Smooth muscle cell (in vitro differentiated cells): ENCODE data around the gene GPSM3. TPM values are rescaled to one million over a fixed set of nuclear protein-coding genes. Genes with fewer than 3 reads are reported as not detected.
"Not testable (repeated sequence)": the region's sequence is repeated elsewhere in the genome, so short reads cannot be mapped to it uniquely, and the experiment has no call there.

Source experiments
- DNase-seq: peaks from one replicate; lab custom pipeline; 2025; ENCODE audit not compliant: unreplicated experiment; lab: John Stamatoyannopoulos, UW
- H2AFZ ChIP-seq: fragments of 200-600 bp; sonication (generic); 2 replicates; pipeline ENCODE4 v1.6.0; 2016; ENCODE audit warnings: antibody characterized with exemption, low read depth, mild to moderate bottlenecking
- H3F3A ChIP-seq: fragments of 200-600 bp; sonication (generic); 2 replicates; pipeline ENCODE4 v1.6.0; 2017; ENCODE audit warnings: antibody characterized with exemption, low read depth
- H3K27ac ChIP-seq: fragments of 200-600 bp; sonication (generic); 2 replicates; pipeline ENCODE4 v1.5.1; 2016; ENCODE audit warnings: low read depth, mild to moderate bottlenecking
- H3K27me3 ChIP-seq: fragments of 200-600 bp; sonication (generic); 2 replicates; pipeline ENCODE4 v1.6.1; 2016; ENCODE audit warnings: low read depth, mild to moderate bottlenecking
- H3K36me3 ChIP-seq: fragments of 200-600 bp; sonication (generic); 2 replicates; pipeline ENCODE4 v1.5.1; 2016; ENCODE audit warnings: low read depth
- H3K4me1 ChIP-seq: fragments of 200-600 bp; sonication (generic); 2 replicates; pipeline ENCODE4 v1.5.1; 2016; ENCODE audit warnings: low read depth
- H3K4me2 ChIP-seq: fragments of 200-600 bp; sonication (generic); 2 replicates; pipeline ENCODE4 v1.6.0; 2016; ENCODE audit warnings: mild to moderate bottlenecking
- H3K4me3 ChIP-seq: fragments of 200-600 bp; sonication (generic); 2 replicates; pipeline ENCODE4 v1.5.1; 2016; ENCODE audit warnings: mild to moderate bottlenecking
- H3K79me2 ChIP-seq: fragments of 200-600 bp; sonication (generic); 2 replicates; pipeline ENCODE4 v1.6.0; 2016; ENCODE audit warnings: low read depth, mild to moderate bottlenecking
- H3K9ac ChIP-seq: fragments of 200-600 bp; sonication (generic); 2 replicates; pipeline ENCODE4 v1.6.0; 2016; ENCODE audit warnings: low read depth
- H3K9me3 ChIP-seq: fragments of 200-600 bp; sonication (generic); replicated peaks from 2 replicates; pipeline ENCODE4 v1.5.1; 2016; ENCODE audit warnings: low read depth
- H4K20me1 ChIP-seq: fragments of 200-600 bp; sonication (generic); 2 replicates; pipeline ENCODE4 v1.6.0; 2016; ENCODE audit warnings: low read depth
- WGBS: methylation state at CpG from one replicate; pipeline ENCODE4 v1.1.7; 2016; ENCODE audit warnings: low lambda C conversion rate; 5-methylcytosine and 5-hydroxymethylcytosine counted together
- polyA plus RNA-seq: library from polyadenylated mRNA; unstranded; fragments of >200 nt; fragmentation: Nextera tagmentation; extraction: Ambion mirVana; gene quantifications from 2 replicates; pipeline ENCODE4 v1.2.1, GENCODE V29; 2016
- total RNA-seq: library from RNA; depleted of rRNA; stranded (reverse); fragments of >200 nt; gene quantifications from 2 replicates; pipeline ENCODE4 v1.2.3, GENCODE V29; 2014
- TF ChIP-seq, protein P1 (sequence below): fragments of 200-600 bp; sonication (generic); IDR thresholded peaks from 2 replicates; pipeline ENCODE4 v1.5.1; 2017; ENCODE audit warnings: borderline replicate concordance, mild to moderate bottlenecking, antibody characterized with exemption; ENCODE audit not compliant: insufficient read depth, poor library complexity, severe bottlenecking

Gene GPSM3
- total and polyA plus RNA-seq, 2 experiments from 2014 or later: 5.3 to 15.6 TPM

DNA sequence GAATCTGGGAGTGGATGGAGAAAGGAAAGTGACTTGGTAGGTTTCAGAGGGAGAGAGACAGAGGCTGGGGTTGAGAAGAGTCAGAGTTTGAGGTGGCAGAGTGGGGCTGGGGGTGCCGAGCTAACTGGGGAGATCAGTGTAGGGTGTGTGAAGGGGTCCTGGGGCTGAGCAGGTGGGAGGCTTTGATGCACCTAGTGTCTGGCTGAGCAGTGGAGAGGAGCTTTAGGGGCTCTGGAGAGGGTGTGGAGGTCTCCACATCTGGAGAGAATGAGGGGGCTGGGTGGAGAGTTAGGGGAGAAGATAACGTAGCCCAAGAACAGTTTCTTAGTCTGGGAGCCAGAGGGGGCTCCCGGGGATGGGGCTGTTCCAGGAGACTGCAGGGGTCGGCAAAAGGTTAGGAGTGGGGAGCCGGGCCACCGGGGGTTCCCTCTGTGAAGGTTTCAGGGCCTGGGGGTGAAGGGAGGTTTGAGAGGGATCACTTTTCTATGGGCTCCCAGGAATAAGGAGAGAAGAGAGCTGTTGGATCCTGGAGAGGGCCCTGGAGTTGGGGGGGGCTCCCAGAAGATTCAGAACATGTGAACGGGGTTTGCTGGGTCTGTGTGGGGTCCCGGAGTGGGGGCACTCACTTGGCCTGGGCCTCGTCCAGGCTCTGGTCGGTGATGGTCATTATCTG lies 3.2 kb downstream of the GPSM3 start:
- H3K27me3 ChIP-seq: no peaks in the 10 kb centered on the region
- no peaks in the 10 kb centered on the region for H3K9me3 ChIP-seq
- no peaks in the 10 kb centered on the region for H3K36me3 ChIP-seq
- peak overlapping the region; percentile 96 for H3K27ac ChIP-seq
- peak overlapping the region; percentile 96 for H3K4me2 ChIP-seq
- peak overlapping the region; percentile 92 for H3K9ac ChIP-seq
- DNase-seq: no peak
- no peak overlapping the region for H2AFZ ChIP-seq
- peaks cover 38% of the 10 kb centered on the region for H3K4me1 ChIP-seq
- H3K79me2 ChIP-seq: peaks cover 17% of the 10 kb centered on the region
- H4K20me1 ChIP-seq: no peaks in the 10 kb centered on the region
- 15% methylated on average over 9 of the region's 10 CpGs for WGBS
- TF ChIP-seq, protein P1, sequence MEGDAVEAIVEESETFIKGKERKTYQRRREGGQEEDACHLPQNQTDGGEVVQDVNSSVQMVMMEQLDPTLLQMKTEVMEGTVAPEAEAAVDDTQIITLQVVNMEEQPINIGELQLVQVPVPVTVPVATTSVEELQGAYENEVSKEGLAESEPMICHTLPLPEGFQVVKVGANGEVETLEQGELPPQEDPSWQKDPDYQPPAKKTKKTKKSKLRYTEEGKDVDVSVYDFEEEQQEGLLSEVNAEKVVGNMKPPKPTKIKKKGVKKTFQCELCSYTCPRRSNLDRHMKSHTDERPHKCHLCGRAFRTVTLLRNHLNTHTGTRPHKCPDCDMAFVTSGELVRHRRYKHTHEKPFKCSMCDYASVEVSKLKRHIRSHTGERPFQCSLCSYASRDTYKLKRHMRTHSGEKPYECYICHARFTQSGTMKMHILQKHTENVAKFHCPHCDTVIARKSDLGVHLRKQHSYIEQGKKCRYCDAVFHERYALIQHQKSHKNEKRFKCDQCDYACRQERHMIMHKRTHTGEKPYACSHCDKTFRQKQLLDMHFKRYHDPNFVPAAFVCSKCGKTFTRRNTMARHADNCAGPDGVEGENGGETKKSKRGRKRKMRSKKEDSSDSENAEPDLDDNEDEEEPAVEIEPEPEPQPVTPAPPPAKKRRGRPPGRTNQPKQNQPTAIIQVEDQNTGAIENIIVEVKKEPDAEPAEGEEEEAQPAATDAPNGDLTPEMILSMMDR: no peak
- peak overlapping the region; percentile 86 for H3K4me3 ChIP-seq
- peaks cover 27% of the 10 kb centered on the region for H3F3A ChIP-seq

DNA sequence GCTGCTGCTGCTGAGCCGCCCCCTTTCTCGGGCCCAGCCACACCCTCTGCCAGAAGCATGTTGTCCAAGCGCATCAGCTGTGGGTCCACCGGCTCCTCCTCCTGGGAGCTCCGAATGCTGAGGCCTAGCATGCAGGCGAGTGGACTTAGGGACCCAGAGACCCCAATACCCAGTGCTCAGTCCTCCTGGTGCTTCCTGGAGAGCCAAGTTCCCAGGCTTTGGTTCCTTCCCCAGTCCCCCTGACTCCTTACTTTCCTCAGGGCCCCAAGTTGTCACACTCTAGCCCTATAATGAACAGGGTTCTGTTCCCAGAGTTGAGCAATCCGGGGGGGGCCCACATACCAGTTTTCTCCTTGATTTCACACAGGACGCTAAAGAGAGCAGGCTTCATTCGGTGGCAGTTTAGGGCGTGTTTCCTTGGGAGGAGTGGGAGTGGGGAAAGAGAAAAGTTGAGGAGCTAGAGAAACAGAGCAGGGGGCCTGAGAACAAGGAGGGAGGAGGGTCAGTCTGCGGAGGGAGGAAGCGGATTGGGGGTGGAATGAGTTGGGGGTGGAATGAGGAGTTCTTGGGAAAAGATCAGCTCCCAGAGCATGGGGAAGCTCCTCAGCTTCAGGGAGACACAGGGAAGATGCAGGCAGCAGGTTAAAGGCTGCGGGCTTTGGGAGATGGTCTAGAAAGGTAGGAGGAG lies 3.9 kb downstream of the GPSM3 start:
- Histone ChIP-seq H3K9me3 (no peaks in the 10 kb centered on the region), H3K36me3 (no peaks in the 10 kb centered on the region), H4K20me1 (no peaks in the 10 kb centered on the region), H3F3A (peaks cover 20% of the 10 kb centered on the region), H3K4me1 (peaks cover 38% of the 10 kb centered on the region), H3K27me3 (no peaks in the 10 kb centered on the region), H3K79me2 (peaks cover 17% of the 10 kb centered on the region), H3K27ac (peak overlapping the region; percentile 96), H2AFZ (no peak overlapping the region), H3K4me3 (peak overlapping the region; percentile 86), H3K9ac (peak overlapping the region; percentile 92), H3K4me2 (peak overlapping the region; percentile 96)
- 29% methylated on average over 12 of the region's 13 CpGs for WGBS
- DNase-seq: no peak
- TF ChIP-seq, protein P1: no peak

DNA sequence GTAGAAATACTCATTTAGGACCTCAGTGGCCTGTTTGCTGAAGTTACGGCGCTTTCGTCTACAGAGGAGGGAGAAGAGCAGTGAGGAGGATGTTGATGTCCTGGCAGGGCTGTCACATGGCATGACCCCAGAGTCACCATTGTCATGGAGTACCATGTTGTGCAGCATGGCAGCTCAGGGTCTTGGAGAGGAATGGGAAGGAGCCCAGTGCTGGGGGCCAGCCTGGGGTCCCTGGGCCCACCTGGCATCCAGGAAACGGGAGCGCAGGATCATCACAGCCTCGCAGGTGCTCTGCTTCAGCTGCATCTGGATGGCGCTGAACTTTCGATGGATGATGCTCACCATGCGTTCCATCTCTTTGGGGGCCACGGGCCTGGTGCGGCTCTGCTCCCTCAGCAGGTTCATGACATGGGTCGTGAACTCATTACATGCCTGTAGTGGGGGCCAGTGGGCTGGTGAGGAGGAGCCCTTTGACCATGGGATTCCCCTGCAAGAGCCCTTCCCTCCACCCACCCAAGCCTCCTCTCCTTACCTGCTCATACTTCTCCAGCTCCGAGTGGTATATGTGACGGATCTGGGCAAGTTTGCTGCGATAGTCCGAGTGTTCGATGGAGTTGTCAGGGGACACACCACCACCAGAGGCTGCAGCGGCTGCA lies 4.6 kb downstream of the GPSM3 start:
- WGBS: 90% methylated on average over 18 of the region's 18 CpGs
- peaks cover 37% of the 10 kb centered on the region for H3K4me1 ChIP-seq
- H4K20me1 ChIP-seq, H3K27me3 ChIP-seq, H2AFZ ChIP-seq, H3K9me3 ChIP-seq, H3K36me3 ChIP-seq, DNase-seq: not testable (repeated sequence)
- peaks cover 17% of the 10 kb centered on the region for H3K79me2 ChIP-seq
- peak overlapping the region; percentile 96 for H3K27ac ChIP-seq
- H3K4me3 ChIP-seq: peak overlapping the region; percentile 86
- peak overlapping the region; percentile 92 for H3K9ac ChIP-seq
- peaks cover 19% of the 10 kb centered on the region for H3F3A ChIP-seq
- H3K4me2 ChIP-seq: peak overlapping the region; percentile 96

DNA sequence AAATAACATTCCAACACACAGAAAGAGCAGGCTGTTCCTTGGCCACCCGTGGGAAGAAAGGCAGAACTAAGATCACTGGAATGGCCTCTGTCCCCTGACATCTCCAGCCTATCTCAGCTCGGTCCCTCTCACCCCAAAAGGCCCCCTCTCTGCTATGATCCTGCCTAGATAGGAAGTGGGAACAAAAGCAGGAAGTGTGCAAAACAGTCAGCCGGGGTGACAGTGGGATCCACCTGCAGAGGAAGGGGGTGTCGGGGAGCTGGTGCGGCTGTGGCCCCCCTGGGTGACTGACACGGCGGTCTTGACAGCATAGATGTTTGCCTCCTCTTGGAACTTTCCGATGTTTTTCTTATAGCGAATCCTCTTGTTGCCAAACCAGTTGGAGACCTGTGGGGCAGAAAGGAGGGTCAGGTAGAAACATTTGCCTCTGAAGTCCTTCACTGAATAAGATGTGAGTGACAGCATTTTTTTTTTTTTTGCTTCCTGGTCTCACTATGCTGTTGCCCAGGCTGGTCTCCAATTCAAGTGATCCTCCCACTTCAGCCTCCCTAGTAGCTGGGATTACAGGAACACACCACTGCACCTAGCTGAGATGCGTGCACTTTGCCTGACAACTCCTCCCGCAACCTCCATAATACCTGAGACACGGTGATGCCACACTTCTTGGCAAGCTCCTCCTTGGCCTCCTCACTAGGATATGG lies 5.3 kb downstream of the GPSM3 start:
- TF ChIP-seq, protein P1: no peak
- no peak for DNase-seq
- Histone ChIP-seq H3K4me1 (peaks cover 30% of the 10 kb centered on the region), H3K9ac (no peak overlapping the region), H3F3A (peaks cover 19% of the 10 kb centered on the region), H3K27me3 (no peaks in the 10 kb centered on the region), H3K27ac (peak overlapping the region; percentile 82), H3K4me2 (no peak overlapping the region), H3K36me3 (no peaks in the 10 kb centered on the region), H2AFZ (no peak overlapping the region), H3K79me2 (peaks cover 17% of the 10 kb centered on the region), H3K4me3 (no peak overlapping the region), H3K9me3 (no peaks in the 10 kb centered on the region), H4K20me1 (no peaks in the 10 kb centered on the region)
- WGBS: 93% methylated on average over 12 of the region's 12 CpGs

DNA sequence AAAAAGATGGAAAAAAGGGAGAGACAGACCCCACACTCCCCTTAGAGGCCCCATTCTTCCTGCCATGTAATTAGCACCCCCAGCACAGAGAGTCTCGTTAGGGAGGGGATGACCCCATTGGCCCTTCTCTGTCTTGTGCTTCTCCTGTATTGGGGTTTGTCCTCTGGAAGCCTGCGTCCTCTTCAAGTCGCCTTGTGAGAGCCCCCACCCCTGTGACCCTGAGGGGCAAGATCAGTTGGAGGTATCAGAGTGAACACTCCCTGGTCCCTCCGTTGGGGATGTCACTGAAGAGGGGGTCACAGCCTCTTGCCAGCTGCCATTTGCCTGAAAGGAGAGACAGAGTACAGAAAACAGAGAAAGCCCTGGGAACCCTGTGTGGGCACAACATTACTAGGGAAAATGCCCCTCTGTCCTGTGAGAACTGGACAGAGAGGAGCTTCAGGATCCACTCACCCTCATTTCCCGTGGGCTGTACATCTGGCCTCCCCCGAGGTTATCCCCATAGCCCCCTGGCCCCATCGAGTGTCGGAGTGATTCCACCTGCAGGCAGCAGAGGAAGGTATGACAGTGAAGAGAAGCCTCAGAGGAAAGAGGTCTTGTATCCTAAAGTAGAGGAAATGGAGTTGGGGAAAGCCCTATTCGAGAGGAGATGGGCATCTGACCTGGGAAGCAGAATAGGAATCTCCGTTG lies 6.1 kb downstream of the GPSM3 start:
- peaks cover 19% of the 10 kb centered on the region for H3F3A ChIP-seq
- H3K27me3 ChIP-seq, H3K9me3 ChIP-seq, DNase-seq, H3K4me3 ChIP-seq, H4K20me1 ChIP-seq, H3K4me2 ChIP-seq, H3K9ac ChIP-seq, H3K36me3 ChIP-seq, H2AFZ ChIP-seq: not testable (repeated sequence)
- WGBS: 92% methylated on average over 10 of the region's 10 CpGs
- peak overlapping the region; percentile 82 for H3K27ac ChIP-seq
- peaks cover 17% of the 10 kb centered on the region for H3K79me2 ChIP-seq
- peaks cover 22% of the 10 kb centered on the region for H3K4me1 ChIP-seq
